K562 (cell line): ENCODE measurements around the gene NFKBIA. TPM values are rescaled to one million over a fixed set of nuclear protein-coding genes. Genes with fewer than 3 reads are reported as not detected.

ENCODE experiments used
- ATAC-seq: fragments of 200-7000 bp; cut with Tn5 transposase; 3 replicates; pipeline ENCODE4 v1.9.1; 2020; ENCODE audit warnings: moderate library complexity
- BruUV-seq: library from RNA; stranded (reverse); fragments of 400-500 nt; replicated peaks from 2 replicates; lab custom pipeline; 2021; lab: Mats Ljungman, UMichigan
- CTCF ChIA-PET: fragments of 300-600 bp; formaldehyde crosslinking; extraction: SDS; loops from one replicate; lab custom pipeline; 2021; ENCODE audit warnings: low intra/inter-chr PET ratio; lab: Yijun Ruan, JAX
- POLR2A ChIA-PET: fragments of 300-600, 350-650 bp; sonication (Branson Sonifier 250); formaldehyde crosslinking; extraction: SDS; loops from one replicate; lab custom pipeline; 2021; ENCODE audit warnings: antibody characterized with exemption, inconsistent platforms; lab: Yijun Ruan, JAX
- DNase-seq, 4 experiments: peaks; one replicate each; pipeline versions ENCODE4 v3.0.0 to v3.0.0-alpha.2; 2011 to 2018; ENCODE audit warnings: low spot score in 3 of 4, mixed read lengths in 3 of 4; ENCODE audit errors: extremely low read depth in 1 of 4
- FAIRE-seq: peaks from 2 replicates; lab custom pipeline; 2011; peaks lifted over from hg19 to GRCh38; lab: Jason Lieb, UNC
- H2AFZ ChIP-seq: 2 replicates; pipeline ENCODE4 v1.6.0; 2011; ENCODE audit warnings: low read depth, low read length, control low read depth, inconsistent platforms
- H3K27ac ChIP-seq: fragments of 200-600 bp; 3 replicates; pipeline ENCODE4 v1.8.0; 2011; ENCODE audit warnings: low read depth, mild to moderate bottlenecking, control low read depth, inconsistent platforms, low read length, moderate library complexity, mixed read lengths; ENCODE audit errors: extremely low read depth
- H3K27me3 ChIP-seq, 2 experiments: fragments of 300-600 bp in 1 of 2; 2 replicates in 1 of 2; 3 replicates in 1 of 2; pipeline versions ENCODE4 v1.6.0 to v1.8.0; 2011; ENCODE audit warnings: inconsistent platforms in 2 of 2, low read length in 2 of 2, mild to moderate bottlenecking in 1 of 2, mixed read lengths in 1 of 2, moderate library complexity in 1 of 2; ENCODE audit not compliant: control insufficient read depth in 2 of 2, insufficient read depth in 2 of 2
- H3K36me3 ChIP-seq: fragments of 300-600 bp; 3 replicates; pipeline ENCODE4 v1.8.0; 2011; ENCODE audit warnings: mild to moderate bottlenecking, low read length, inconsistent platforms; ENCODE audit not compliant: control insufficient read depth, insufficient read depth
- H3K4me1 ChIP-seq, 2 experiments: fragments of 200-600 bp in 1 of 2; replicated peaks in 1 of 2; 2 replicates in 1 of 2; 3 replicates in 1 of 2; pipeline versions ENCODE4 v1.5.1 to v1.8.0; 2011; ENCODE audit warnings: inconsistent platforms in 2 of 2, low read length in 2 of 2, mild to moderate bottlenecking in 1 of 2, mixed read lengths in 1 of 2, moderate library complexity in 1 of 2; ENCODE audit not compliant: control insufficient read depth in 2 of 2, insufficient read depth in 2 of 2
- H3K4me2 ChIP-seq: 2 replicates; pipeline ENCODE4 v1.6.1; 2011; ENCODE audit warnings: low read length, control low read depth, inconsistent platforms, mixed read lengths; ENCODE audit not compliant: insufficient read depth
- H3K4me3 ChIP-seq: fragments of 200-600 bp; sonication (generic), shearing (Covaris generic); 2 replicates; pipeline ENCODE4 v1.5.1; 2016; ENCODE audit warnings: control low read depth, inconsistent platforms
- H3K79me2 ChIP-seq: fragments of 200-600 bp; 3 replicates; pipeline ENCODE4 v1.8.0; 2011; ENCODE audit warnings: low read length, inconsistent platforms; ENCODE audit not compliant: control insufficient read depth, insufficient read depth
- H3K9ac ChIP-seq, 2 experiments: 2 replicates each; pipeline versions ENCODE4 v1.6.0 to v1.6.1; 2011; ENCODE audit warnings: low read depth in 2 of 2, low read length in 2 of 2, control low read depth in 1 of 2, inconsistent platforms in 1 of 2, mild to moderate bottlenecking in 1 of 2, mixed read lengths in 1 of 2; ENCODE audit not compliant: insufficient read depth in 1 of 2
- H3K9me1 ChIP-seq: one replicate; pipeline ENCODE4 v1.6.0; 2011; ENCODE audit warnings: inconsistent platforms, mild to moderate bottlenecking, low read length, moderate library complexity; ENCODE audit not compliant: control insufficient read depth, insufficient read depth
- H3K9me3 ChIP-seq: replicated peaks from 2 replicates; pipeline ENCODE4 v1.5.1; 2011; ENCODE audit warnings: low read depth, low read length, inconsistent platforms; ENCODE audit not compliant: control insufficient read depth, insufficient read depth
- H4K20me1 ChIP-seq: replicated peaks from 2 replicates; pipeline ENCODE4 v1.6.1; 2011; ENCODE audit warnings: low read length, inconsistent platforms, mixed read lengths; ENCODE audit not compliant: control insufficient read depth, insufficient read depth
- AFF1 ChIP-seq, 2 experiments: fragments of 450-650 bp; IDR thresholded peaks; 2 replicates each; pipeline ENCODE4 v1.6.1; 2018; ENCODE audit warnings: mild to moderate bottlenecking in 2 of 2, low read depth in 1 of 2; ENCODE audit not compliant: partially characterized antibody in 2 of 2
- CHCHD3 ChIP-seq: fragments of 250-450 bp; sonication (Bioruptor Pico); IDR thresholded peaks from 2 replicates; pipeline ENCODE4 v2.1.2; 2022; ENCODE audit warnings: mild to moderate bottlenecking
- CLOCK ChIP-seq: fragments of 250-450 bp; sonication (Bioruptor Pico); IDR thresholded peaks from 2 replicates; pipeline ENCODE4 v1.4.0; 2020; ENCODE audit warnings: mild to moderate bottlenecking, moderate library complexity, borderline replicate concordance
- GABPA ChIP-seq: fragments of 200-800 bp; sonication (Bioruptor generic); conservative IDR thresholded peaks from 2 replicates; pipeline ENCODE4 v1.6.1; 2016; ENCODE audit warnings: low read depth, missing genetic modification characterization, missing compliant biosample characterization
- HSF4 ChIP-seq: fragments of 250-450 bp; sonication (Bioruptor Pico); IDR thresholded peaks from 2 replicates; pipeline ENCODE4 v2.1.2; 2022; ENCODE audit warnings: mild to moderate bottlenecking, moderate library complexity, borderline replicate concordance
- KLF13 ChIP-seq: fragments of 450-650 bp; IDR thresholded peaks from 2 replicates; pipeline ENCODE4 v1.6.1; 2016; ENCODE audit warnings: missing genetic modification characterization, low read depth, mild to moderate bottlenecking, missing compliant biosample characterization, moderate library complexity, borderline replicate concordance
- MBD1 ChIP-seq: fragments of 250-450 bp; sonication (Bioruptor Pico); IDR thresholded peaks from 2 replicates; pipeline ENCODE4 v1.8.0; 2022; ENCODE audit warnings: inconsistent platforms
- MLX ChIP-seq, 2 experiments: fragments of 450-650 bp in 1 of 2; sonication (generic) in 1 of 2; formaldehyde crosslinking; conservative IDR thresholded peaks; 2 replicates each; pipeline versions ENCODE4 v1.4.0 to v1.8.1; 2020 to 2022; ENCODE audit warnings: mild to moderate bottlenecking in 1 of 2, missing genetic modification reagents in 1 of 2
- MYNN ChIP-seq, 2 experiments: sonication (generic); formaldehyde crosslinking in 1 of 2; IDR thresholded peaks; 2 replicates each; pipeline versions ENCODE4 v1.5.0 to v1.6.1; 2016 to 2020; ENCODE audit warnings: antibody characterized with exemption in 1 of 2, missing genetic modification reagents in 1 of 2
- NFRKB ChIP-seq: fragments of 450-650 bp; IDR thresholded peaks from 2 replicates; pipeline ENCODE4 v1.6.1; 2016; ENCODE audit warnings: low read depth
- RBM17 ChIP-seq: fragments of 200-400 bp; formaldehyde crosslinking; IDR thresholded peaks from 2 replicates; pipeline ENCODE4 v1.6.1; 2017; ENCODE audit warnings: low read depth, mild to moderate bottlenecking, low read length, borderline replicate concordance
- ZNF140 ChIP-seq: fragments of 250-450 bp; sonication (Bioruptor Pico); IDR thresholded peaks from 2 replicates; pipeline ENCODE4 v1.8.0; 2021; ENCODE audit warnings: moderate library complexity, mild to moderate bottlenecking, inconsistent platforms
- WGBS: fragments of 100-300 bp; shearing (Covaris generic); methylation state at CpG from one replicate; pipeline ENCODE4 v1.1.6; 2016; ENCODE audit warnings: low coverage, mixed read lengths; ENCODE audit not compliant: insufficient coverage; ENCODE audit errors: missing lambda C conversion rate; 5-methylcytosine and 5-hydroxymethylcytosine counted together
- in situ Hi-C: fragments of 300-500 bp; cut with MboI; formaldehyde crosslinking; loops from 4 replicates; pipeline ENCODE4 v1.15.0; 2018; ENCODE audit warnings: inconsistent platforms, mixed read lengths
- intact Hi-C: fragments of 100-400 bp; cut with micrococcal nuclease; formaldehyde crosslinking; loops from 2 replicates; pipeline ENCODE4 v1.14.2; 2022
- polyA plus RNA-seq, 8 experiments: library from polyadenylated mRNA; depleted of rRNA in 4 of 8; stranded (reverse) in 5 of 8; unstranded in 3 of 8; fragments of >200 nt; fragmentation: Nextera tagmentation in 2 of 8; fragmentation: Illumina TruSeq in 1 of 8; extraction: Ambion mirVana in 2 of 8; extraction: Trizol in 1 of 8; gene quantifications; 2 replicates each; pipeline versions ENCODE4 v1.2.1 to v1.2.3, GENCODE V29; 2011 to 2014; ENCODE audit warnings: inconsistent platforms in 1 of 8, missing spikeins in 1 of 8
- total RNA-seq, 7 experiments: library from RNA; depleted of rRNA in 6 of 7; stranded (reverse); fragments of >200 nt in 6 of 7; fragmentation: Illumina TruSeq in 2 of 7; extraction: Trizol in 2 of 7; gene quantifications; 2 replicates each; pipeline versions ENCODE4 v1.2.1 to v1.2.3, GENCODE V29; 2011 to 2021; ENCODE audit warnings: low replicate concordance in 1 of 7

NFKBIA gene
- total and polyA plus RNA-seq, 9 of the 15 experiments (the other 6 are each of a cell fraction or from before 2014, with no cell fraction given), result 6.9 to 31.8 (median 18.2) TPM

GRCh38 chr14:35366056-35366451 lies 38.5 kb downstream of the NFKBIA start:
- peak; percentile 15 for ATAC-seq
- no TSS peak for BruUV-seq
- H3K36me3 ChIP-seq, result no peaks in the 10 kb centered on the region
- peak overlapping the region; percentile 92 for H2AFZ ChIP-seq
- peak overlapping the region; percentile 99 for H3K27ac ChIP-seq
- ChIA-PET CTCF (no interaction called here), POLR2A (interaction anchor here (0.7 to 1.6 kb wide), 5 partner anchors 14 to 221 kb away, joined by 3 to 11 read pairs (median 3); no protein-coding TSS in a partner anchor)
- no peaks in the 10 kb centered on the region for H4K20me1 ChIP-seq
- peak; percentile 19 for FAIRE-seq
- no peaks in the 10 kb centered on the region for H3K9me1 ChIP-seq
- H3K4me2 ChIP-seq, result peak overlapping the region; percentile 47; the same call in 1 of the 2 replicates
- peak overlapping the region; percentile 81 to 88 for H3K9ac ChIP-seq
- intact Hi-C loops (loop anchor here (5.0 kb wide), 3 partner anchors 34 to 74 kb away; partner anchors contain the start of genes NFKBIA and PSMA6), in situ Hi-C loops (no loop called here)
- no peaks in the 10 kb centered on the region; a peak in 1 of 5 replicates for H3K27me3 ChIP-seq
- no peak overlapping the region for H3K4me3 ChIP-seq
- peak in 1 of 4 experiments; percentile 56 for DNase-seq
- H3K9me3 ChIP-seq, result no peaks in the 10 kb centered on the region
- H3K79me2 ChIP-seq, result no peaks in the 10 kb centered on the region; the same call in 2 of the 3 replicates
- H3K4me1 ChIP-seq, result peaks cover 43 to 54% of the 10 kb centered on the region in 2 experiments
- 32% methylated on average over 9 of the region's 12 CpGs for WGBS
- TF ChIP-seq MBD1 (CRISPR knock-in tag) (no peak), ZNF140 (no peak), AFF1 (IDR thresholded peaks at IDR 0.05; ENCODE audit: low read depth in 1 of 2, partially characterized antibody in 2 of 2) (no peak), NFRKB (no peak), MLX (CRISPR knock-in tag; conservative IDR thresholded peaks at IDR 0.05) (no peak), KLF13 (no peak), MYNN (IDR thresholded peaks at IDR 0.05) (no peak), MYNN (CRISPR knock-in tag; IDR thresholded peaks at IDR 0.05) (no peak), GABPA (peak; percentile 10; the same call in 1 of the 2 replicates), HSF4 (CRISPR knock-in tag) (peak; percentile 28; the same call in 1 of the 2 replicates), CLOCK (CRISPR knock-in tag) (no peak), RBM17 (no peak), CHCHD3 (CRISPR knock-in tag) (no peak)
